HepG2 (cell line): ENCODE results near the gene CCR3. TPM values are rescaled to one million over a fixed set of nuclear protein-coding genes. Genes with fewer than 3 reads are reported as not detected.

Source experiments
- FOXP1 ChIP-seq, 2 experiments: fragments of 450-650 bp in 1 of 2; IDR thresholded peaks; 2 replicates each; pipeline ENCODE4 v1.6.1; 2017 to 2018; ENCODE audit warnings: antibody characterized with exemption in 1 of 2
- MAZ ChIP-seq, 2 experiments: sonication (generic) in 1 of 2; formaldehyde crosslinking in 1 of 2; IDR thresholded peaks; 2 replicates each; pipeline versions ENCODE4 v1.5.0 to v1.6.1; 2012 to 2020; ENCODE audit warnings: low read depth in 2 of 2, mild to moderate bottlenecking in 2 of 2, borderline replicate concordance in 1 of 2, improper control_type of control experiment in 1 of 2, low read length in 1 of 2, missing genetic modification reagents in 1 of 2, moderate library complexity in 1 of 2
- NFE2L1 ChIP-seq: sonication (generic); formaldehyde crosslinking; IDR thresholded peaks from 2 replicates; pipeline ENCODE4 v1.4.0; 2020; ENCODE audit warnings: missing genetic modification reagents, mild to moderate bottlenecking, borderline replicate concordance
- PAWR ChIP-seq: sonication (generic); formaldehyde crosslinking; IDR thresholded peaks from 2 replicates; pipeline ENCODE4 v1.4.0; 2020; ENCODE audit warnings: missing genetic modification reagents, mild to moderate bottlenecking, borderline replicate concordance
- PRDM4 ChIP-seq: sonication (generic); formaldehyde crosslinking; IDR thresholded peaks from 2 replicates; pipeline ENCODE4 v1.9.0; 2021; ENCODE audit warnings: missing genetic modification reagents, borderline replicate concordance
- polyA plus RNA-seq, 8 experiments: library from polyadenylated mRNA; depleted of rRNA in 3 of 8; stranded (reverse) in 7 of 8; unstranded in 1 of 8; fragments of >200 nt; fragmentation: Illumina TruSeq in 4 of 8; extraction: Trizol in 4 of 8; gene quantifications; 2 replicates each; pipeline versions ENCODE4 v1.2.1 to v1.2.3, GENCODE V29; 2011 to 2016; ENCODE audit warnings: low read depth in 4 of 8, missing spikeins in 1 of 8, mixed read lengths in 1 of 8; ENCODE audit not compliant: insufficient read depth in 1 of 8
- total RNA-seq, 5 experiments: library from RNA; depleted of rRNA; stranded (reverse); fragments of >200 nt; fragmentation: Illumina TruSeq; extraction: Trizol; gene quantifications; 2 replicates each; pipeline ENCODE4 v1.2.3, GENCODE V29; 2016; ENCODE audit warnings: low read depth in 1 of 5
- TF ChIP-seq, protein P1 (sequence below): sonication (generic); formaldehyde crosslinking; IDR thresholded peaks from 2 replicates; pipeline ENCODE4 v1.5.0; 2020; ENCODE audit warnings: mild to moderate bottlenecking, missing genetic modification reagents, moderate library complexity
- TF ChIP-seq, protein P2 (sequence below): sonication (generic); formaldehyde crosslinking; IDR thresholded peaks from 2 replicates; pipeline ENCODE4 v1.5.0; 2020; ENCODE audit warnings: mild to moderate bottlenecking, missing genetic modification reagents, borderline replicate concordance

Gene CCR3
- total and polyA plus RNA-seq, 2 of the 13 experiments (the other 11 are each of a cell fraction or from before 2014, with no cell fraction given), result not detected

DNA sequence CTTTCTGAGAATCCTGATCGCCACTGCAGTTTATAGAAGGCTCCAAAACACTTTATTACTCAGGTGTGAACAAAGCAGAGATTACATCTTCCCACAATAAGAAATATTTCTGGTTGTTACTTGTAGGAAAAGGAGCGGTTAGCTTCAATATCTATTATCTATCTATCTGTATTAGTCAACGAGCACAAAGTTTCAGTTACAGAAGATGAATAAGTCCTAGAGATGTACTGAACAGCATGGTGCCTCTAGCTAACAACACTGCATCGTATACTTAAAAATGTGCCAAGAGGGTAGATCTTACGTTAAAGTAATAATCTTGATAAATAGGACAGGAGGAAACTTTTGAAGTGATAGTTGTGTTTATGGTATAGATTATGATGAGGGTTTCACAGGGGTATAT lies 10.9 kb upstream of the CCR3 start (continued):
- TF ChIP-seq MAZ (IDR thresholded peaks at IDR 0.05; ENCODE audit: borderline replicate concordance, low read depth, low read length), result no peak
- no peak for TF ChIP-seq MAZ (CRISPR knock-in tag; IDR thresholded peaks at IDR 0.05; ENCODE audit: low read depth)
- TF ChIP-seq, protein P1, sequence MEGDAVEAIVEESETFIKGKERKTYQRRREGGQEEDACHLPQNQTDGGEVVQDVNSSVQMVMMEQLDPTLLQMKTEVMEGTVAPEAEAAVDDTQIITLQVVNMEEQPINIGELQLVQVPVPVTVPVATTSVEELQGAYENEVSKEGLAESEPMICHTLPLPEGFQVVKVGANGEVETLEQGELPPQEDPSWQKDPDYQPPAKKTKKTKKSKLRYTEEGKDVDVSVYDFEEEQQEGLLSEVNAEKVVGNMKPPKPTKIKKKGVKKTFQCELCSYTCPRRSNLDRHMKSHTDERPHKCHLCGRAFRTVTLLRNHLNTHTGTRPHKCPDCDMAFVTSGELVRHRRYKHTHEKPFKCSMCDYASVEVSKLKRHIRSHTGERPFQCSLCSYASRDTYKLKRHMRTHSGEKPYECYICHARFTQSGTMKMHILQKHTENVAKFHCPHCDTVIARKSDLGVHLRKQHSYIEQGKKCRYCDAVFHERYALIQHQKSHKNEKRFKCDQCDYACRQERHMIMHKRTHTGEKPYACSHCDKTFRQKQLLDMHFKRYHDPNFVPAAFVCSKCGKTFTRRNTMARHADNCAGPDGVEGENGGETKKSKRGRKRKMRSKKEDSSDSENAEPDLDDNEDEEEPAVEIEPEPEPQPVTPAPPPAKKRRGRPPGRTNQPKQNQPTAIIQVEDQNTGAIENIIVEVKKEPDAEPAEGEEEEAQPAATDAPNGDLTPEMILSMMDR (CRISPR knock-in tag), result no peak
- TF ChIP-seq PAWR (CRISPR knock-in tag), result no peak
- no peak for TF ChIP-seq FOXP1 (IDR thresholded peaks at IDR 0.05)
- TF ChIP-seq FOXP1 (CRISPR knock-in tag; IDR thresholded peaks at IDR 0.05), result no peak
- no peak for TF ChIP-seq NFE2L1
- no peak for TF ChIP-seq PRDM4 (CRISPR knock-in tag)
- TF ChIP-seq, protein P2, sequence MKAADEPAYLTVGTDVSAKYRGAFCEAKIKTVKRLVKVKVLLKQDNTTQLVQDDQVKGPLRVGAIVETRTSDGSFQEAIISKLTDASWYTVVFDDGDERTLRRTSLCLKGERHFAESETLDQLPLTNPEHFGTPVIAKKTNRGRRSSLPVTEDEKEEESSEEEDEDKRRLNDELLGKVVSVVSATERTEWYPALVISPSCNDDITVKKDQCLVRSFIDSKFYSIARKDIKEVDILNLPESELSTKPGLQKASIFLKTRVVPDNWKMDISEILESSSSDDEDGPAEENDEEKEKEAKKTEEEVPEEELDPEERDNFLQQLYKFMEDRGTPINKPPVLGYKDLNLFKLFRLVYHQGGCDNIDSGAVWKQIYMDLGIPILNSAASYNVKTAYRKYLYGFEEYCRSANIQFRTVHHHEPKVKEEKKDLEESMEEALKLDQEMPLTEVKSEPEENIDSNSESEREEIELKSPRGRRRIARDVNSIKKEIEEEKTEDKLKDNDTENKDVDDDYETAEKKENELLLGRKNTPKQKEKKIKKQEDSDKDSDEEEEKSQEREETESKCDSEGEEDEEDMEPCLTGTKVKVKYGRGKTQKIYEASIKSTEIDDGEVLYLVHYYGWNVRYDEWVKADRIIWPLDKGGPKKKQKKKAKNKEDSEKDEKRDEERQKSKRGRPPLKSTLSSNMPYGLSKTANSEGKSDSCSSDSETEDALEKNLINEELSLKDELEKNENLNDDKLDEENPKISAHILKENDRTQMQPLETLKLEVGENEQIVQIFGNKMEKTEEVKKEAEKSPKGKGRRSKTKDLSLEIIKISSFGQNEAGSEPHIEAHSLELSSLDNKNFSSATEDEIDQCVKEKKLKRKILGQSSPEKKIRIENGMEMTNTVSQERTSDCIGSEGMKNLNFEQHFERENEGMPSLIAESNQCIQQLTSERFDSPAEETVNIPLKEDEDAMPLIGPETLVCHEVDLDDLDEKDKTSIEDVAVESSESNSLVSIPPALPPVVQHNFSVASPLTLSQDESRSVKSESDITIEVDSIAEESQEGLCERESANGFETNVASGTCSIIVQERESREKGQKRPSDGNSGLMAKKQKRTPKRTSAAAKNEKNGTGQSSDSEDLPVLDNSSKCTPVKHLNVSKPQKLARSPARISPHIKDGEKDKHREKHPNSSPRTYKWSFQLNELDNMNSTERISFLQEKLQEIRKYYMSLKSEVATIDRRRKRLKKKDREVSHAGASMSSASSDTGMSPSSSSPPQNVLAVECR, result no peak
